ENCODE data around the gene HIC1.
"Not testable (repeated sequence)": the region's sequence is repeated elsewhere in the genome, so short reads cannot be mapped to it uniquely, and the experiment has no call there.

The HIC1 gene, protein sequence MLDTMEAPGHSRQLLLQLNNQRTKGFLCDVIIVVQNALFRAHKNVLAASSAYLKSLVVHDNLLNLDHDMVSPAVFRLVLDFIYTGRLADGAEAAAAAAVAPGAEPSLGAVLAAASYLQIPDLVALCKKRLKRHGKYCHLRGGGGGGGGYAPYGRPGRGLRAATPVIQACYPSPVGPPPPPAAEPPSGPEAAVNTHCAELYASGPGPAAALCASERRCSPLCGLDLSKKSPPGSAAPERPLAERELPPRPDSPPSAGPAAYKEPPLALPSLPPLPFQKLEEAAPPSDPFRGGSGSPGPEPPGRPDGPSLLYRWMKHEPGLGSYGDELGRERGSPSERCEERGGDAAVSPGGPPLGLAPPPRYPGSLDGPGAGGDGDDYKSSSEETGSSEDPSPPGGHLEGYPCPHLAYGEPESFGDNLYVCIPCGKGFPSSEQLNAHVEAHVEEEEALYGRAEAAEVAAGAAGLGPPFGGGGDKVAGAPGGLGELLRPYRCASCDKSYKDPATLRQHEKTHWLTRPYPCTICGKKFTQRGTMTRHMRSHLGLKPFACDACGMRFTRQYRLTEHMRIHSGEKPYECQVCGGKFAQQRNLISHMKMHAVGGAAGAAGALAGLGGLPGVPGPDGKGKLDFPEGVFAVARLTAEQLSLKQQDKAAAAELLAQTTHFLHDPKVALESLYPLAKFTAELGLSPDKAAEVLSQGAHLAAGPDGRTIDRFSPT

DNA sequence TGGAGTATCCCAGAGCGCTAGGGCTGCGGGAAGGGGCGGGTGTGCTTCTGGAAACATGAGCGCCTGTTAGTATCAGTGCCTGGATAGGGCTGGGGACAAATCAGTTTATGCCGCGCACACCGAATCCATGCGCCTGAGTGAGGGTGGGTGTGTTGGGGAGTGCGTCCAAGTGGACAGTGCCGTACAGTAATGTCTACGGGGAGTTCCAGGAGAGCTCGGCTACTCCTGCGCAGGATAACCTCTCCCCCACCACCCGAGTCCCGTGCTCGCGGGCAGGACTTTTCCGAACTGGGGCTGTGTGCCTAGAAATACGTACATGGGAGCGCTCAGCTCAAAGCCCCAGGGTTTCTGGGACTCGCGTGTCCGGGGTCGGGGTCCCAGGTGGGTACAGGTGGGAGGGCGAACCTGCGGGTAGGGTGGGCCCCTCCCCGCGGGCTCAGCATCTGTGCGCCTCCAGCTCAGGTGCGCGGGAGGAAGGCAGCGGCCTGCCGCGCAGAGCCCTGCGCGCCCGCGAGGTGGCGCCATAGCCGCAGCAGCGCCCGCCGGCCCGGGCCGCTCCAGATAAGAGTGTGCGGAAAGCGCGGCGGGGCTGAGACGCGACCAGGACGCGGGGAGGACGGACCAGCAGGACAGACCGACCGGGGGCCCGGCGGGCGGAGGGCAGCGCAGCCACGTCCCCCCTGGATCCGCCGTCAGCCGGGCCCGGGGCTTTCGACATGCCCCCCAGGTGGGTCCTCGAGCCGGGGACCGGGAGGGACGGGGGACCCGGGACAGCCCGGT is at the start of gene HIC1:
HIC1 (plus strand) TSS at position 592 of the 780 bp plus-strand sequence. CDS start 1,588 bp downstream, outside the sequence.
- DNase-seq (ENCODE audit: low read depth): peak; percentile 74
- H3K4me3 ChIP-seq (ENCODE audit: low read length): peak within 1 kb of the TSS; percentile 65
- TF ChIP-seq, protein P1, sequence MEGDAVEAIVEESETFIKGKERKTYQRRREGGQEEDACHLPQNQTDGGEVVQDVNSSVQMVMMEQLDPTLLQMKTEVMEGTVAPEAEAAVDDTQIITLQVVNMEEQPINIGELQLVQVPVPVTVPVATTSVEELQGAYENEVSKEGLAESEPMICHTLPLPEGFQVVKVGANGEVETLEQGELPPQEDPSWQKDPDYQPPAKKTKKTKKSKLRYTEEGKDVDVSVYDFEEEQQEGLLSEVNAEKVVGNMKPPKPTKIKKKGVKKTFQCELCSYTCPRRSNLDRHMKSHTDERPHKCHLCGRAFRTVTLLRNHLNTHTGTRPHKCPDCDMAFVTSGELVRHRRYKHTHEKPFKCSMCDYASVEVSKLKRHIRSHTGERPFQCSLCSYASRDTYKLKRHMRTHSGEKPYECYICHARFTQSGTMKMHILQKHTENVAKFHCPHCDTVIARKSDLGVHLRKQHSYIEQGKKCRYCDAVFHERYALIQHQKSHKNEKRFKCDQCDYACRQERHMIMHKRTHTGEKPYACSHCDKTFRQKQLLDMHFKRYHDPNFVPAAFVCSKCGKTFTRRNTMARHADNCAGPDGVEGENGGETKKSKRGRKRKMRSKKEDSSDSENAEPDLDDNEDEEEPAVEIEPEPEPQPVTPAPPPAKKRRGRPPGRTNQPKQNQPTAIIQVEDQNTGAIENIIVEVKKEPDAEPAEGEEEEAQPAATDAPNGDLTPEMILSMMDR (conservative IDR thresholded peaks at IDR 0.05; ENCODE audit: low read length): peak; percentile 52

DNA sequence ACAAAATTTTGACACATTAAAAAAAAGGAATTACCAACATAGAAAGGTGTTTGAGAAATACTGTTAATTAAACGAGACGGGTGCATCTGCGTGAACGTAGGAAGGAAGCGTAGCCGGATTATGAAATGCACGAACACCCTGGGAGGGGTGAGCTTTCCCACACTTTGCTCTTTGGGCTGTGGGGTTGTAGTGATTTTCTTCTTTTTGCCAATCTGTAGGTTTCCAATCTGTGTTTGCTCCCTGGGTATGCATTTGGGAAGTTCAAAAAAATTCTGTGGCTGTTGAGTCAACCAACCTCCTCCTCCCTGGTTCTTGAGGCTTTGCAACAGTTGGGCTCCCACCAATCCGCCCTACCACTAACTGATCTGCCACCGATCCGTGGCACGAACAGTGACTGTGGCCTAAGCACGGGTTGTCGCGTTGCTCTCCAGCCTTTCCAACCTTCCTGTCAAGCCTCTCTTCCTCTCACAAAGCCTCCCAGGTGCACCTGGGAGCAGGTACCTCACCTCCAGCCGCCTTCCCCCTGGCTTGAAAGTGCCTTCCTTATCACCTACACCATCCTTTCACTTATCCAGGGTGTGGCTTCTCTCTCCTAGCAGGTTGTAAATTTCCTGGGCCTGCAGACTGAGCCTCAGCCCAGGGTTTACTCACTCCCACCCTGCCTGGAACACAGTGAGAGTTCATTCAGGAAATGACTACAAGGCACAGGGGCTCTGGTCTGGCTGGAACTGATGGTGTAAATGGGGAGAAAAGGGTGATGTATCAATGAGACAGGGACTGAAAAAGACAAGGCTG is 46.4 kb upstream of the HIC1 start:
- no peak overlapping the region for H3K4me3 ChIP-seq (ENCODE audit: low read length)
- DNase-seq (ENCODE audit: low read depth): no peak
- TF ChIP-seq, protein P1 (conservative IDR thresholded peaks at IDR 0.05; ENCODE audit: low read length): no peak

DNA sequence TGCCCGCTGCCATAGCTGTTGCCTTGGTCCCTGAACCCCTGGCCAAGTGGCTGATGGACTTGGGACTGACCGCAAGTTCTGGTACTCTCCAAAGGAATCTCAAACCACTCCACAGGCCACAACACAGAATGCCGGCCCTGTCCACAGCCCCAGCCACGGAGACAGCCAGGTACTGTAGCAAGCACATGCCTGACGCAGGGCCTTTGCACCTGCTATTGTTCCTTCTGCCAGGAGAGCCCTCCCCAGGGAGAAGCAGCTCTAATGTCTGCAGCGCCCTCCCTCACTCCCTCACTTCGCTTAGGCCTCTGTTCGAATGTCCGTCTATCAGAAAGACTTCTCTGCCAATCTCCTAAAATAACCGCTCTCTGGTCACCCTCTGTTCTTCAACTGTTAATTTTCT is 45.2 kb upstream of the HIC1 start:
- TF ChIP-seq, protein P1 (conservative IDR thresholded peaks at IDR 0.05; ENCODE audit: low read length): no peak

DNA sequence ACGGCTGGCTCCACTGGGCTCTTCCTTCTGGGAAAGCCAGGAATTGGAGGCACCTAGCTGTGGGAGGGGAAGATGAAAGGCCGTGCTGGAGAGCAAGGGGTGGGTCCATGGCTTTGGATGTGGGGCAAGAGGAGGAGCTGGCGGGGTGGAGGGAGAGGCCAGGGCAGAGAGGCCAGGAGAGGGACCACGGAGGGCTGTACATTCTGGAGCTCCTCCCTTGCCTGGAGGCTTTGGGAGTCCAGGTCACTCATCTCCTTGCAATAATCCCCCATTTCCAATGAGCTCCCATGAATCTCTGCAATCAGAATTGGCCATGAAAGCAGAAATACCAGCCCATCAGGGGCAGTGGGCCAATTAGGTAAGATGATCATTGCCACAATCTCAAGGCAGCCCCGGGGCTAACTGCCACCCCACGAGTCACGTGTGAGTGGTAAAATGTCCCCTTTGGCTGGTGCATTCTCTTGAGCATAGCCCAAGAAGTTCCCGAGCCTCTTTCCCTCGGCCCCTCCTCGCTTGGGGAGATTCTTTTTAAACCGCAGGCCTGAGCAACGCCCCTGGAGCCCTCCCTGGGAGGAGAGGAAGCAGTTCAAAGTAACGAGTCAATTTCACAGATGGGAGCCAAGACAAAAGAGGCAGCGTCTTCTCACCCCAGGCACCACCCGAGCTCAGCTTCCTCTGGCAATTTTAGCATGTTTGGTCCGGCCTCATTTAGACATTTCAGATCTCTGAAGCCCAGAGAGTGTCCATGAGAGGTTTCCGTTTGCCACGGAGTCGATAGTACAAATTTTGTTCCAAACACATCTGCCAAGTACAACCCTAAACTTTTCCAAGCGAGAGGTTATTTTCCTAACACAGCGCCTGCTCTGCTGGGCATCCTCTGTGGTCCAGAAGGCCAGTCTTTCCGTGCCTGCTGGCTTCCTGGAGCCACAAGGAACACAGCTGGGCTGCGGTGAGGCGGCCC is 43.2 kb upstream of the HIC1 start:
- TF ChIP-seq, protein P1 (conservative IDR thresholded peaks at IDR 0.05; ENCODE audit: low read length): no peak
- H3K4me3 ChIP-seq (ENCODE audit: low read length): peak overlapping the region; percentile 20; the same call in 1 of the 2 replicates
- peak; percentile 79 for DNase-seq (ENCODE audit: low read depth)

More for the DNA sequence above, 45.2 kb upstream of the HIC1 start:
- DNase-seq (ENCODE audit: low read depth): no peak
- H3K4me3 ChIP-seq (ENCODE audit: low read length): no peak overlapping the region

DNA sequence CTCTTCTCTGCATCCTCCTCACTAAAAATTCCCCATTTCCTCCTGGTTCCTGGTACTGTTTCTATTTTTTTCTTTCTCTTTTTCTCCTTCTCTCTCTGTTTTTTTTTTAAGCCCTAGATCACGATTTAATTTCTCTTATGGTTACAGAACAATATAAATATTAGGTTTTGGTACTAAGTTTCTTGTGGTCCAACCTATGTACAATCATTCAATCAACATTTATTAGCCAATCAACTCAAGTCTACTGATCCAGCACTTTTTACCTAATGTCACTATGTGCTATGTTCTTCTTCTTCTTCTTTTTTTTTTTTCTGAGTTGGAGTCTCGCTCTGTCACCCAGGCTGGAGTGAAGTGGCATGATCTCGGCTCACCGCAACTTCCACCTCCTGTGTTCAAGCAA is 42.4 kb upstream of the HIC1 start:
- H3K4me3 ChIP-seq (ENCODE audit: low read length): no peak overlapping the region
- TF ChIP-seq, protein P1 (conservative IDR thresholded peaks at IDR 0.05; ENCODE audit: low read length): no peak
- no peak for DNase-seq (ENCODE audit: low read depth)

DNA sequence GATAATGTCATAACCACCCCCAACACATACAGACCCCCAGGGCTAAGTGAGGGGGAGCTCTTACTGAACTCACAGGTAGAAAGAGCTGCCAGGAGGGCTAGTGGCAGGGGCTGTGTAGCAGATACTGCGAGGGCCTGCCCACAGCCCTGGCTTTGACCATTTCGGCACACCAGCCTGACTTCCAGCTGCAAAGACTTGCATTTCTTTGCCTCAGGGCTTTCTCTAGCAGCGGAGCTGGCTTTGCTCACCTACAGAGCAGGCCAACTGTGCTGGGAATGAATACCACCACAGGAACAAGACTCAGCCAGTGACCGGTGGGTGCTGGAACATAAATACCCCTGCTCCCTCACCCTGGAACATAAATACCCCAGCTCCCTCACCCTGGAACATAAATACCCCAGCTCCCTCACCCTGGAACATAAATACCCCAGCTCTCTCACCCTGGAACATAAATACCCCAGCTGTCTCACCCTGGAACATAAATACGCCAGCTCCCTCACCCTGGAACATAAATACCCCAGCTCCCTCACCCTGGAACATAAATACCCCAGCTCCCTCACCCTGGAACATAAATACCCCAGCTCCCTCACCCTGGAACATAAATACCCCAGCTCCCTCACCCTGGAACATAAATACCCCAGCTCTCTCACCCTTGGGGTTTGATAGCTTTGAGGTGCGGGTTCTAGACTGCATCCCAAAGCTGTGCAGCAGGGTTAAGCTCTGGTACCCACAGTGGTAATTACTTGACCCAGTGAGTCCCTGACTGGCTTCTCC is 41.5 kb upstream of the HIC1 start:
- H3K4me3 ChIP-seq (ENCODE audit: low read length); DNase-seq (ENCODE audit: low read depth): not testable (repeated sequence)
